ENCODE results near the gene DLG1. TPM values are rescaled to one million over a fixed set of nuclear protein-coding genes. Genes with fewer than 3 reads are reported as not detected.

The DLG1 gene
- polyA plus RNA-seq, 1 donor from 2014 or later = 43.9 TPM

- H4K20me1 ChIP-seq (ENCODE audit: insufficient read depth) = no peaks in the 10 kb centered on the region
Observed at GRCh38 chr3:197234947-197235914, 63.2 kb downstream of the DLG1 start.

More at GRCh38 chr3:197234947-197235914, 63.2 kb downstream of the DLG1 start:
- peaks cover 3% of the 10 kb centered on the region for H3K36me3 ChIP-seq (ENCODE audit: insufficient read depth, low read length)
- no peaks in the 10 kb centered on the region for H3F3A ChIP-seq (ENCODE audit: insufficient read depth, low read length, poor library complexity, severe bottlenecking)
- H3K27ac ChIP-seq (ENCODE audit: low read length) = no peak overlapping the region
- no peak overlapping the region for H3K9ac ChIP-seq (ENCODE audit: low read length)
- H3K27me3 ChIP-seq (ENCODE audit: insufficient read depth, low read depth, low read length) = no peaks in the 10 kb centered on the region
- H3K4me3 ChIP-seq (ENCODE audit: low read length) = no peak overlapping the region
- H3K4me2 ChIP-seq (ENCODE audit: low read length) = no peak overlapping the region
- H3K9me2 ChIP-seq (ENCODE audit: insufficient read depth, low read length) = no peaks in the 10 kb centered on the region
- peaks cover 3% of the 10 kb centered on the region for H3K9me3 ChIP-seq (ENCODE audit: low read length)
- no peak overlapping the region for H2AFZ ChIP-seq (ENCODE audit: low read depth, low read length)
- TF ChIP-seq RAD21 (conservative IDR thresholded peaks at IDR 0.05) = no peak
- TF ChIP-seq EZH2 (IDR thresholded peaks at IDR 0.05; ENCODE audit: borderline replicate concordance, insufficient read depth, low read length, poor library complexity, severe bottlenecking) = no peak
- no peak for TF ChIP-seq TAF1 (IDR thresholded peaks at IDR 0.05; ENCODE audit: low read depth)
- TF ChIP-seq SMC3 (conservative IDR thresholded peaks at IDR 0.05; ENCODE audit: poor library complexity) = no peak
- TF ChIP-seq MXI1 (conservative IDR thresholded peaks at IDR 0.05; ENCODE audit: poor library complexity, severe bottlenecking) = no peak
- TF ChIP-seq REST (IDR thresholded peaks at IDR 0.05; ENCODE audit: borderline replicate concordance) = no peak
- no peak for TF ChIP-seq CTCF (IDR thresholded peaks at IDR 0.05; ENCODE audit: poor library complexity, severe bottlenecking)
- no peak for TF ChIP-seq EP300 (conservative IDR thresholded peaks at IDR 0.05; ENCODE audit: poor library complexity, severe bottlenecking)
- H3K79me2 ChIP-seq (replicated peaks; ENCODE audit: insufficient read depth, low read length) = peaks cover 51% of the 10 kb centered on the region

All from neural cell (in vitro differentiated cells).